ENCODE measurements around the gene NUCKS1. TPM values are rescaled to one million over a fixed set of nuclear protein-coding genes. Genes with fewer than 3 reads are reported as not detected.
"Not testable (repeated sequence)": the region's sequence is repeated elsewhere in the genome, so short reads cannot be mapped to it uniquely, and the experiment has no call there.

Gene NUCKS1
- polyA plus RNA-seq, 1 donor from 2014 or later, result 134 TPM

GRCh38 chr1:205725514-205725913 is 24.5 kb downstream of the NUCKS1 start:
- TF ChIP-seq EZH2 (IDR thresholded peaks at IDR 0.05; ENCODE audit: borderline replicate concordance, insufficient read depth, low read length, poor library complexity, severe bottlenecking), result no peak
- no peaks in the 10 kb centered on the region for H4K20me1 ChIP-seq (ENCODE audit: insufficient read depth)

GRCh38 chr1:205720740-205721139 is 29.2 kb downstream of the NUCKS1 start:
- not testable (repeated sequence) for H3K4me3 ChIP-seq (ENCODE audit: low read length); H3K27ac ChIP-seq (ENCODE audit: low read length); H3K9me2 ChIP-seq (ENCODE audit: insufficient read depth, low read length); H3F3A ChIP-seq (ENCODE audit: insufficient read depth, low read length, poor library complexity, severe bottlenecking); H2AFZ ChIP-seq (ENCODE audit: low read depth, low read length); H3K79me2 ChIP-seq (replicated peaks; ENCODE audit: insufficient read depth, low read length); H3K9ac ChIP-seq (ENCODE audit: low read length); H3K4me2 ChIP-seq (ENCODE audit: low read length); H3K27me3 ChIP-seq (ENCODE audit: insufficient read depth, low read depth, low read length); H4K20me1 ChIP-seq (ENCODE audit: insufficient read depth); H3K9me3 ChIP-seq (ENCODE audit: low read length)
- H3K36me3 ChIP-seq (ENCODE audit: insufficient read depth, low read length), result peaks cover 31% of the 10 kb centered on the region

More at GRCh38 chr1:205725514-205725913, 24.5 kb downstream of the NUCKS1 start:
- no peak overlapping the region for H3K4me2 ChIP-seq (ENCODE audit: low read length)
- H3K4me3 ChIP-seq (ENCODE audit: low read length), result no peak overlapping the region
- H3K36me3 ChIP-seq (ENCODE audit: insufficient read depth, low read length), result peaks cover 3% of the 10 kb centered on the region
- H2AFZ ChIP-seq (ENCODE audit: low read depth, low read length), result no peak overlapping the region
- H3K79me2 ChIP-seq (replicated peaks; ENCODE audit: insufficient read depth, low read length), result peaks cover 11% of the 10 kb centered on the region
- no peak overlapping the region for H3K27ac ChIP-seq (ENCODE audit: low read length)
- no peaks in the 10 kb centered on the region for H3K9me3 ChIP-seq (ENCODE audit: low read length)
- no peaks in the 10 kb centered on the region for H3K27me3 ChIP-seq (ENCODE audit: insufficient read depth, low read depth, low read length)
- H3K9ac ChIP-seq (ENCODE audit: low read length), result no peak overlapping the region
- no peaks in the 10 kb centered on the region for H3K9me2 ChIP-seq (ENCODE audit: insufficient read depth, low read length)
- H3F3A ChIP-seq (ENCODE audit: insufficient read depth, low read length, poor library complexity, severe bottlenecking), result no peaks in the 10 kb centered on the region

- Histone ChIP-seq H3K9me2 (ENCODE audit: insufficient read depth, low read length) (no peaks in the 10 kb centered on the region), H3K79me2 (replicated peaks; ENCODE audit: insufficient read depth, low read length) (no peaks in the 10 kb centered on the region), H4K20me1 (ENCODE audit: insufficient read depth) (no peaks in the 10 kb centered on the region), H3K9me3 (ENCODE audit: low read length) (no peaks in the 10 kb centered on the region), H3K36me3 (ENCODE audit: insufficient read depth, low read length) (peaks cover 36% of the 10 kb centered on the region), H2AFZ (ENCODE audit: low read depth, low read length) (no peak overlapping the region), H3K27me3 (ENCODE audit: insufficient read depth, low read depth, low read length) (no peaks in the 10 kb centered on the region), H3F3A (ENCODE audit: insufficient read depth, low read length, poor library complexity, severe bottlenecking) (no peaks in the 10 kb centered on the region), H3K4me2 (ENCODE audit: low read length) (no peak overlapping the region), H3K4me3 (ENCODE audit: low read length) (no peak overlapping the region), H3K27ac (ENCODE audit: low read length) (no peak overlapping the region), H3K9ac (ENCODE audit: low read length) (no peak overlapping the region)
- TF ChIP-seq SMC3 (conservative IDR thresholded peaks at IDR 0.05; ENCODE audit: poor library complexity), result no peak
- no peak for TF ChIP-seq RAD21 (conservative IDR thresholded peaks at IDR 0.05)
- no peak for TF ChIP-seq MXI1 (conservative IDR thresholded peaks at IDR 0.05; ENCODE audit: poor library complexity, severe bottlenecking)
- no peak for TF ChIP-seq POLR2AphosphoS5 (IDR thresholded peaks at IDR 0.05)
- no peak for TF ChIP-seq REST (IDR thresholded peaks at IDR 0.05; ENCODE audit: borderline replicate concordance)
- TF ChIP-seq TAF1 (IDR thresholded peaks at IDR 0.05; ENCODE audit: low read depth), result no peak
These were observed 30.2 kb downstream of the NUCKS1 start for GRCh38 chr1:205719762-205720161.

- Histone ChIP-seq H3K4me2 (ENCODE audit: low read length) (no peak overlapping the region), H3F3A (ENCODE audit: insufficient read depth, low read length, poor library complexity, severe bottlenecking) (no peaks in the 10 kb centered on the region), H3K27ac (ENCODE audit: low read length) (no peak overlapping the region), H3K79me2 (replicated peaks; ENCODE audit: insufficient read depth, low read length) (no peaks in the 10 kb centered on the region), H4K20me1 (ENCODE audit: insufficient read depth) (no peaks in the 10 kb centered on the region), H3K4me3 (ENCODE audit: low read length) (no peak overlapping the region), H3K36me3 (ENCODE audit: insufficient read depth, low read length) (peaks cover 36% of the 10 kb centered on the region), H3K9me3 (ENCODE audit: low read length) (no peaks in the 10 kb centered on the region), H3K27me3 (ENCODE audit: insufficient read depth, low read depth, low read length) (no peaks in the 10 kb centered on the region), H3K9ac (ENCODE audit: low read length) (no peak overlapping the region), H2AFZ (ENCODE audit: low read depth, low read length) (no peak overlapping the region), H3K9me2 (ENCODE audit: insufficient read depth, low read length) (no peaks in the 10 kb centered on the region)
- TF ChIP-seq SMC3 (conservative IDR thresholded peaks at IDR 0.05; ENCODE audit: poor library complexity) (no peak), CTCF (IDR thresholded peaks at IDR 0.05; ENCODE audit: poor library complexity, severe bottlenecking) (no peak), EP300 (conservative IDR thresholded peaks at IDR 0.05; ENCODE audit: poor library complexity, severe bottlenecking) (no peak), POLR2AphosphoS5 (IDR thresholded peaks at IDR 0.05) (no peak), MXI1 (conservative IDR thresholded peaks at IDR 0.05; ENCODE audit: poor library complexity, severe bottlenecking) (no peak), TAF1 (IDR thresholded peaks at IDR 0.05; ENCODE audit: low read depth) (no peak), RAD21 (conservative IDR thresholded peaks at IDR 0.05) (no peak), EZH2 (IDR thresholded peaks at IDR 0.05; ENCODE audit: borderline replicate concordance, insufficient read depth, low read length, poor library complexity, severe bottlenecking) (no peak), REST (IDR thresholded peaks at IDR 0.05; ENCODE audit: borderline replicate concordance) (no peak)
These were observed 31.0 kb downstream of the NUCKS1 start for GRCh38 chr1:205719015-205719414.

Measured in neural cell (in vitro differentiated cells).